ENCODE data around the gene CLEC2L.

DNA sequence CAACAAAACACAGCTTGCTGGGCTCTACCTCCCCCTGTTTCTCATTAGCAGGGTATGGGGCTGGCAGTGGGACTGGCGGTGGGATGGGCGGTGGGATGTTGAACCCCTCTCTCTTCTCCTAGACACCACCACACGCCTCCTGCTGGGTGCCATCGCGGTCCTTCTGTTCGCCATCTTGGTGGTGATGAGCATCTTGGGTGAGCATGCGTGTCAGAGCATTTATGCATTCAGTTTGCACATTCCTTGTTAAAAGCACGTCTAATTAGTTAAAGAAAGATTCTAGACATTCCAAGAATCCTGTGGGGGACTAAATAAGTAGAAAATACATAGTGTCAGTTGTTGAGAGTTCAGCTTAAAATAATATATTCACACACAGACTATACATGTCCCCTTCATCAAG, 12.7 kb downstream of the CLEC2L start:
- TF ChIP-seq POLR2A (IDR thresholded peaks at IDR 0.05) = no peak
- no peak for TF ChIP-seq POLR2AphosphoS5 (IDR thresholded peaks at IDR 0.05)
- TF ChIP-seq CTCF (IDR thresholded peaks at IDR 0.05 in 8 of 11, conservative IDR thresholded peaks at IDR 0.05 in 3 of 11) = no peak
